Neural cell (in vitro differentiated cells): ENCODE measurements around the gene PARD3B. TPM values are rescaled to one million over a fixed set of nuclear protein-coding genes. Genes with fewer than 3 reads are reported as not detected.

ENCODE experiments used
- H2AFZ ChIP-seq: fragments of 200-600, 300-800 bp; sonication (generic), shearing (Covaris generic); 2 replicates; pipeline ENCODE4 v1.6.0; 2014; ENCODE audit warnings: low read depth, mild to moderate bottlenecking, antibody characterized with exemption, low read length, moderate library complexity
- H3F3A ChIP-seq: fragments of 200-600 bp; shearing (Covaris generic); 2 replicates; pipeline ENCODE4 v1.6.1; 2016; ENCODE audit warnings: mild to moderate bottlenecking, moderate library complexity, mixed read lengths, antibody characterized with exemption, low read length; ENCODE audit not compliant: insufficient read depth, poor library complexity, severe bottlenecking
- H3K27ac ChIP-seq: fragments of 200-600, 300-800 bp; sonication (generic), shearing (Covaris generic); 2 replicates; pipeline ENCODE4 v1.5.1; 2014; ENCODE audit warnings: mild to moderate bottlenecking, low read length, moderate library complexity
- H3K27me3 ChIP-seq: fragments of 300-800, 200-600 bp; sonication (generic), shearing (Covaris generic); 2 replicates; pipeline ENCODE4 v1.6.0; 2014; ENCODE audit warnings: mild to moderate bottlenecking, low read depth, low read length, moderate library complexity; ENCODE audit not compliant: insufficient read depth
- H3K36me3 ChIP-seq: fragments of 300-800, 200-600 bp; sonication (generic), shearing (Covaris generic); 2 replicates; pipeline ENCODE4 v1.5.1; 2014; ENCODE audit warnings: mild to moderate bottlenecking, antibody characterized with exemption, low read length, moderate library complexity; ENCODE audit not compliant: insufficient read depth
- H3K4me2 ChIP-seq: fragments of 300-800, 200-600 bp; sonication (generic), shearing (Covaris generic); 2 replicates; pipeline ENCODE4 v1.6.0; 2014; ENCODE audit warnings: mild to moderate bottlenecking, low read length
- H3K4me3 ChIP-seq: fragments of 300-800, 200-600 bp; sonication (generic), shearing (Covaris generic); 2 replicates; pipeline ENCODE4 v1.5.1; 2014; ENCODE audit warnings: mild to moderate bottlenecking, low read length, moderate library complexity
- H3K79me2 ChIP-seq: fragments of 200-600 bp; shearing (Covaris generic); replicated peaks from 2 replicates; pipeline ENCODE4 v1.6.0; 2014; ENCODE audit warnings: mild to moderate bottlenecking, low read length, moderate library complexity; ENCODE audit not compliant: insufficient read depth
- H3K9ac ChIP-seq: fragments of 300-800, 200-600 bp; sonication (generic), shearing (Covaris generic); 2 replicates; pipeline ENCODE4 v1.6.1; 2016; ENCODE audit warnings: mild to moderate bottlenecking, low read length, mixed read lengths
- H3K9me2 ChIP-seq: fragments of 200-600 bp; shearing (Covaris generic); 2 replicates; pipeline ENCODE4 v1.6.1; 2016; ENCODE audit warnings: mild to moderate bottlenecking, low read length, mixed read lengths; ENCODE audit not compliant: insufficient read depth
- H3K9me3 ChIP-seq: fragments of 200-600, 300-800 bp; sonication (generic), shearing (Covaris generic); 2 replicates; pipeline ENCODE4 v1.6.1; 2016; ENCODE audit warnings: mild to moderate bottlenecking, mixed run types, low read length, moderate library complexity, mixed read lengths
- H4K20me1 ChIP-seq: fragments of 200-600 bp; shearing (Covaris generic); 2 replicates; pipeline ENCODE4 v1.6.1; 2016; ENCODE audit warnings: mild to moderate bottlenecking, mixed run types; ENCODE audit not compliant: insufficient read depth
- EP300 ChIP-seq: fragments of 450-650 bp; conservative IDR thresholded peaks from 2 replicates; pipeline ENCODE4 v1.6.1; 2014; ENCODE audit warnings: antibody characterized with exemption, mild to moderate bottlenecking, moderate library complexity; ENCODE audit not compliant: poor library complexity, severe bottlenecking
- EZH2 ChIP-seq: fragments of 200-600, 300-800 bp; shearing (Covaris generic), sonication (generic); IDR thresholded peaks from 2 replicates; pipeline ENCODE4 v1.6.1; 2014; ENCODE audit warnings: antibody characterized with exemption, low read length, borderline replicate concordance, mild to moderate bottlenecking; ENCODE audit not compliant: insufficient read depth, poor library complexity, severe bottlenecking
- MXI1 ChIP-seq: fragments of 450-650 bp; conservative IDR thresholded peaks from 2 replicates; pipeline ENCODE4 v1.6.1; 2014; ENCODE audit warnings: antibody characterized with exemption, mild to moderate bottlenecking; ENCODE audit not compliant: poor library complexity, severe bottlenecking
- POLR2AphosphoS5 ChIP-seq: IDR thresholded peaks from 2 replicates; pipeline ENCODE4 v1.6.1; 2012
- RAD21 ChIP-seq: fragments of 450-650 bp; conservative IDR thresholded peaks from 2 replicates; pipeline ENCODE4 v1.6.1; 2014; ENCODE audit warnings: antibody characterized with exemption, mild to moderate bottlenecking, moderate library complexity
- SMC3 ChIP-seq: fragments of 450-650 bp; conservative IDR thresholded peaks from 2 replicates; pipeline ENCODE4 v1.6.1; 2014; ENCODE audit warnings: antibody characterized with exemption, mild to moderate bottlenecking, moderate library complexity; ENCODE audit not compliant: poor library complexity
- TAF1 ChIP-seq: IDR thresholded peaks from 2 replicates; pipeline ENCODE4 v1.6.1; 2012; ENCODE audit warnings: low read depth
- polyA plus RNA-seq: library from polyadenylated mRNA; depleted of rRNA; stranded (reverse); fragments of >200 nt; gene quantifications from 2 replicates; pipeline ENCODE4 v1.2.3, GENCODE V29; 2014
- TF ChIP-seq, protein P1 (sequence below): fragments of 450-650 bp; IDR thresholded peaks from 2 replicates; pipeline ENCODE4 v1.5.1; 2014; ENCODE audit warnings: antibody characterized with exemption, mild to moderate bottlenecking, moderate library complexity; ENCODE audit not compliant: poor library complexity, severe bottlenecking
- TF ChIP-seq, protein P2 (sequence below): IDR thresholded peaks from 2 replicates; pipeline ENCODE4 v1.6.1; 2012; ENCODE audit warnings: borderline replicate concordance

The PARD3B gene
- polyA plus RNA-seq, 1 donor from 2014 or later = 0.54 TPM

DNA sequence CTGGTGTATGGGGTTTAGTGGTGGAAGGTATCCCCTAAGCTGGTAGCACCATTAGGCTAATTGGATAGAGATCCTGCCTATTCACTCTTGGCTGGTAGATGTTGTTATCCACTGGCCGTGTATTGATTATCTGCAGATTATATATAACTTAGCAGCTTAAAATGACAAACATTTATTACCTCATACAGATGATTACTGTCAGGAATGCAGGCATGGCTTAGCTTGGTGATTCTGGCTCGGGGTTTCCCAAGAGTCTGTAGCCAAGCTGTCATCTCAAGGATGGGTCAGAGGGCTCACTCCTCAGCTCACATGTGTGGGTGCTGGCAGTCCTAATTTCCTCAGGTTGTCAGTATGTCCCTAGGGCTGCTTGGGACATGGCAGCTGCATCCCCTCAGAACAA is 465.8 kb downstream of the PARD3B start:
- H3K36me3 ChIP-seq = no peaks in the 10 kb centered on the region
- H3K27ac ChIP-seq = no peak overlapping the region
- no peaks in the 10 kb centered on the region for H3K79me2 ChIP-seq
- no peaks in the 10 kb centered on the region for H3K9me2 ChIP-seq
- no peak overlapping the region for H3K4me3 ChIP-seq
- H3K4me2 ChIP-seq = no peak overlapping the region
- no peaks in the 10 kb centered on the region for H3F3A ChIP-seq
- H3K27me3 ChIP-seq = no peaks in the 10 kb centered on the region
- H2AFZ ChIP-seq = no peak overlapping the region
- no peak for TF ChIP-seq EZH2
- no peaks in the 10 kb centered on the region for H4K20me1 ChIP-seq
- no peak overlapping the region for H3K9ac ChIP-seq
- no peaks in the 10 kb centered on the region for H3K9me3 ChIP-seq

DNA sequence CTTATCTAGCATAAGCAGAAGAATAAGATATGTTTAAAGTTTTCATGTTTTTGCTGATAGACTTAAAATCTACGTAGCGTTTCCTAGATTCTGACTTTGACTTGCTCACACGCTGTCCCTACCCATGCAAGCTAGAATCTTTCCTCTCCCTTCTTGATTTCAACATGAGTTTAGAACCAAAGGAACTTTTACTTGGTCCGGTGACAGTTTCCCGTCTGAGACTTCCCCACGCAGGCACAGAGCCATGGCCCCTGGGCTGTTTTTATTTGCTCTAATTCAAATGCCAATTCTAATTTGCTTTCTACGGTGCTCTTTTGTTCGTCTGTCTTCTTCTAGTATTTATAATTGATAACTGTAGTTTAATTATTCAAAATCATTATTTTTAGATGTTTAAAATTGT is 467.7 kb downstream of the PARD3B start:
- Histone ChIP-seq H3K27ac (no peak overlapping the region), H3K79me2 (no peaks in the 10 kb centered on the region), H3K36me3 (no peaks in the 10 kb centered on the region), H3K4me2 (no peak overlapping the region), H3K4me3 (no peak overlapping the region), H3K27me3 (no peaks in the 10 kb centered on the region), H2AFZ (no peak overlapping the region), H3F3A (no peaks in the 10 kb centered on the region), H4K20me1 (no peaks in the 10 kb centered on the region), H3K9me3 (no peaks in the 10 kb centered on the region), H3K9ac (no peak overlapping the region), H3K9me2 (no peaks in the 10 kb centered on the region)
- no peak for TF ChIP-seq TAF1
- TF ChIP-seq, protein P1, sequence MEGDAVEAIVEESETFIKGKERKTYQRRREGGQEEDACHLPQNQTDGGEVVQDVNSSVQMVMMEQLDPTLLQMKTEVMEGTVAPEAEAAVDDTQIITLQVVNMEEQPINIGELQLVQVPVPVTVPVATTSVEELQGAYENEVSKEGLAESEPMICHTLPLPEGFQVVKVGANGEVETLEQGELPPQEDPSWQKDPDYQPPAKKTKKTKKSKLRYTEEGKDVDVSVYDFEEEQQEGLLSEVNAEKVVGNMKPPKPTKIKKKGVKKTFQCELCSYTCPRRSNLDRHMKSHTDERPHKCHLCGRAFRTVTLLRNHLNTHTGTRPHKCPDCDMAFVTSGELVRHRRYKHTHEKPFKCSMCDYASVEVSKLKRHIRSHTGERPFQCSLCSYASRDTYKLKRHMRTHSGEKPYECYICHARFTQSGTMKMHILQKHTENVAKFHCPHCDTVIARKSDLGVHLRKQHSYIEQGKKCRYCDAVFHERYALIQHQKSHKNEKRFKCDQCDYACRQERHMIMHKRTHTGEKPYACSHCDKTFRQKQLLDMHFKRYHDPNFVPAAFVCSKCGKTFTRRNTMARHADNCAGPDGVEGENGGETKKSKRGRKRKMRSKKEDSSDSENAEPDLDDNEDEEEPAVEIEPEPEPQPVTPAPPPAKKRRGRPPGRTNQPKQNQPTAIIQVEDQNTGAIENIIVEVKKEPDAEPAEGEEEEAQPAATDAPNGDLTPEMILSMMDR = no peak
- TF ChIP-seq, protein P2, sequence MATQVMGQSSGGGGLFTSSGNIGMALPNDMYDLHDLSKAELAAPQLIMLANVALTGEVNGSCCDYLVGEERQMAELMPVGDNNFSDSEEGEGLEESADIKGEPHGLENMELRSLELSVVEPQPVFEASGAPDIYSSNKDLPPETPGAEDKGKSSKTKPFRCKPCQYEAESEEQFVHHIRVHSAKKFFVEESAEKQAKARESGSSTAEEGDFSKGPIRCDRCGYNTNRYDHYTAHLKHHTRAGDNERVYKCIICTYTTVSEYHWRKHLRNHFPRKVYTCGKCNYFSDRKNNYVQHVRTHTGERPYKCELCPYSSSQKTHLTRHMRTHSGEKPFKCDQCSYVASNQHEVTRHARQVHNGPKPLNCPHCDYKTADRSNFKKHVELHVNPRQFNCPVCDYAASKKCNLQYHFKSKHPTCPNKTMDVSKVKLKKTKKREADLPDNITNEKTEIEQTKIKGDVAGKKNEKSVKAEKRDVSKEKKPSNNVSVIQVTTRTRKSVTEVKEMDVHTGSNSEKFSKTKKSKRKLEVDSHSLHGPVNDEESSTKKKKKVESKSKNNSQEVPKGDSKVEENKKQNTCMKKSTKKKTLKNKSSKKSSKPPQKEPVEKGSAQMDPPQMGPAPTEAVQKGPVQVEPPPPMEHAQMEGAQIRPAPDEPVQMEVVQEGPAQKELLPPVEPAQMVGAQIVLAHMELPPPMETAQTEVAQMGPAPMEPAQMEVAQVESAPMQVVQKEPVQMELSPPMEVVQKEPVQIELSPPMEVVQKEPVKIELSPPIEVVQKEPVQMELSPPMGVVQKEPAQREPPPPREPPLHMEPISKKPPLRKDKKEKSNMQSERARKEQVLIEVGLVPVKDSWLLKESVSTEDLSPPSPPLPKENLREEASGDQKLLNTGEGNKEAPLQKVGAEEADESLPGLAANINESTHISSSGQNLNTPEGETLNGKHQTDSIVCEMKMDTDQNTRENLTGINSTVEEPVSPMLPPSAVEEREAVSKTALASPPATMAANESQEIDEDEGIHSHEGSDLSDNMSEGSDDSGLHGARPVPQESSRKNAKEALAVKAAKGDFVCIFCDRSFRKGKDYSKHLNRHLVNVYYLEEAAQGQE = no peak
- TF ChIP-seq EZH2 = no peak
- no peak for TF ChIP-seq SMC3
- no peak for TF ChIP-seq EP300
- TF ChIP-seq RAD21 = no peak
- no peak for TF ChIP-seq POLR2AphosphoS5
- no peak for TF ChIP-seq MXI1

DNA sequence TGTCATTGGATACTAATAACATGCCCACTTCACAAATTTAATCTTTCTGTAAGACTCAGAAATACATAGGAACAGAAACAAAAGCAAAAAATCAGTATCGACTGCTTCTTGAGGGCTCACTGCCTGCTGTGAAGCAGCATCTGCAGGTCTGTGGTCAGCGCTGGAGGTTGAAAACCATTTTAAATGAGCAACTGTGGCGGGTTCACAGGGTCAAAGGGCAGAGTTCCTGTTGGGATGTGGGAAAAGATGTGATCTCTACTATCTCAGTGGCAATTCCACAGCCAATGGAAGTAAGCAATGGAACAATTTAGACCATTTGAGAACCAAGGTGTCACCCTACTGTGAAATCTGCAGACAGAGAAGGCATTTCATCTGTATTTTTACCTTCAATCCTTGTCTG is 468.3 kb downstream of the PARD3B start:
- Histone ChIP-seq H3K36me3 (no peaks in the 10 kb centered on the region), H3K27me3 (no peaks in the 10 kb centered on the region), H3K79me2 (no peaks in the 10 kb centered on the region), H3F3A (no peaks in the 10 kb centered on the region), H3K27ac (no peak overlapping the region), H3K9ac (no peak overlapping the region), H3K4me3 (no peak overlapping the region), H3K4me2 (no peak overlapping the region), H3K9me3 (no peaks in the 10 kb centered on the region), H2AFZ (no peak overlapping the region), H3K9me2 (no peaks in the 10 kb centered on the region), H4K20me1 (no peaks in the 10 kb centered on the region)
- no peak for TF ChIP-seq POLR2AphosphoS5
